Uterine smooth muscle cell (primary cell): ENCODE data around the gene CITED2. TPM values are rescaled to one million over a fixed set of nuclear protein-coding genes. Genes with fewer than 3 reads are reported as not detected.

Source experiments
- total RNA-seq: library from RNA; depleted of rRNA; stranded (reverse); fragments of >200 nt; gene quantifications from 2 replicates; pipeline ENCODE4 v1.2.3, GENCODE V29; 2014

The CITED2 gene
- total RNA-seq = 99.2 and 146 TPM in 2 replicates

GRCh38 chr6:139374357-139375225, at the start of gene CITED2:
Gene CITED2 (minus strand): TSS chr6:139374648. CDS start chr6:139373944, 704 bp downstream.

Other genes starting within 250 kb of the CITED2 start
- gene HECA, start 239.6 kb downstream of the CITED2 start, total RNA-seq = 15.2 and 19.7 TPM in 2 replicates
- gene TXLNB, start 82.7 kb downstream of the CITED2 start, total RNA-seq = 0.37 and 0.44 TPM in 2 replicates